Spleen (tissue), 7 donors: Measurements from ENCODE around the gene PDXDC1.
"Not testable (repeated sequence)": the region's sequence is repeated elsewhere in the genome, so short reads cannot be mapped to it uniquely, and the experiment has no call there.

Experiments used
- CTCF ChIP-seq, 11 experiments: fragments of 200-600 bp in 7 of 11; fragments of 450-650 bp in 4 of 11; sonication (generic) in 4 of 11; IDR thresholded peaks in 8 of 11; conservative IDR thresholded peaks in 3 of 11; 1 replicate in 7 of 11; 2 replicates in 4 of 11; pipeline versions ENCODE4 v1.4.0 to v1.8.0; 2016 to 2021; ENCODE audit warnings: antibody characterized with exemption in 11 of 11, inconsistent platforms in 4 of 11, mild to moderate bottlenecking in 1 of 11
- POLR2A ChIP-seq, 3 donors: fragments of 450-650 bp; IDR thresholded peaks; one replicate each; pipeline ENCODE4 v1.5.1; 2017; ENCODE audit warnings: antibody characterized with exemption in 3 of 3, mild to moderate bottlenecking in 1 of 3
- POLR2AphosphoS5 ChIP-seq, 3 donors: sonication (generic); formaldehyde crosslinking; IDR thresholded peaks; one replicate each; pipeline ENCODE4 v1.5.1; 2017; ENCODE audit warnings: antibody characterized with exemption in 3 of 3
- donor health status: DM: no; HTN: no; CAD: no; lungs with moderate emphysema.
- donor health status: DM: no; HTN: no; CAD: no.
- donor health status: DM: no; HTN: no; CAD: no.

- TF ChIP-seq POLR2A (IDR thresholded peaks at IDR 0.05); CTCF (IDR thresholded peaks at IDR 0.05 in 8 of 11, conservative IDR thresholded peaks at IDR 0.05 in 3 of 11); POLR2AphosphoS5 (IDR thresholded peaks at IDR 0.05): not testable (repeated sequence)
These were observed 191.4 kb downstream of the PDXDC1 start for GRCh38 chr16:15166177-15166576.
